PFSK-1 (cell line): ENCODE measurements around the gene KIF6.

ENCODE experiments used
- FOXP2 ChIP-seq: optimal IDR thresholded peaks from 2 replicates; pipeline ENCODE3; 2011; ENCODE audit warnings: borderline replicate concordance, control low read depth, inconsistent platforms; ENCODE audit not compliant: insufficient read depth; ENCODE audit errors: extremely low read length, extremely low read depth
- POLR2AphosphoS5 ChIP-seq: IDR thresholded peaks from 2 replicates; pipeline ENCODE4 v1.6.1; 2012; ENCODE audit warnings: low read depth, mild to moderate bottlenecking, control low read depth, low read length, moderate library complexity
- REST ChIP-seq, 2 experiments: IDR thresholded peaks; 2 replicates each; pipeline versions ENCODE4 v1.6.1 to v1.8.0; 2011 to 2012; ENCODE audit warnings: low read depth in 2 of 2, low read length in 2 of 2, control low read depth in 1 of 2, inconsistent platforms in 1 of 2, mild to moderate bottlenecking in 1 of 2, moderate library complexity in 1 of 2; ENCODE audit not compliant: insufficient read depth in 1 of 2
- SIN3A ChIP-seq: IDR thresholded peaks from 2 replicates; pipeline ENCODE4 v1.6.1; 2012; ENCODE audit warnings: mild to moderate bottlenecking, low read length, moderate library complexity, borderline replicate concordance; ENCODE audit not compliant: insufficient read depth
- TAF1 ChIP-seq: IDR thresholded peaks from 2 replicates; pipeline ENCODE4 v1.6.1; 2012; ENCODE audit warnings: low read length, control low read depth, borderline replicate concordance; ENCODE audit not compliant: insufficient read depth

Gene KIF6

GRCh38 chr6:39520411-39520810, 204.8 kb downstream of the KIF6 start:
- TF ChIP-seq FOXP2 (no peak), REST (IDR thresholded peaks at IDR 0.05; ENCODE audit: insufficient read depth in 1 of 2, low read depth in 2 of 2, low read length in 2 of 2) (no peak), SIN3A (no peak), TAF1 (no peak), POLR2AphosphoS5 (no peak)

- TF ChIP-seq TAF1 (no peak), POLR2AphosphoS5 (no peak)
These were observed 207.0 kb downstream of the KIF6 start for GRCh38 chr6:39518221-39518620.

GRCh38 chr6:39517756-39518155, 207.5 kb downstream of the KIF6 start:
- TF ChIP-seq POLR2AphosphoS5 (no peak), REST (IDR thresholded peaks at IDR 0.05; ENCODE audit: insufficient read depth in 1 of 2, low read depth in 2 of 2, low read length in 2 of 2) (no peak), SIN3A (no peak), TAF1 (no peak), FOXP2 (no peak)

- no peak for TF ChIP-seq FOXP2
These were observed 208.7 kb downstream of the KIF6 start for GRCh38 chr6:39516471-39516870.

- TF ChIP-seq SIN3A (no peak), REST (IDR thresholded peaks at IDR 0.05; ENCODE audit: insufficient read depth in 1 of 2, low read depth in 2 of 2, low read length in 2 of 2) (no peak), FOXP2 (no peak), POLR2AphosphoS5 (no peak), TAF1 (no peak)
These were observed 209.7 kb downstream of the KIF6 start for GRCh38 chr6:39515471-39515870.

GRCh38 chr6:39515006-39515405, 210.2 kb downstream of the KIF6 start:
- TF ChIP-seq TAF1 (no peak), REST (IDR thresholded peaks at IDR 0.05; ENCODE audit: insufficient read depth in 1 of 2, low read depth in 2 of 2, low read length in 2 of 2) (no peak), POLR2AphosphoS5 (no peak), SIN3A (no peak), FOXP2 (no peak)
